Lung (tissue), 12 donors: ENCODE results near the gene PPP2R5C. TPM values are rescaled to one million over a fixed set of nuclear protein-coding genes. Genes with fewer than 3 reads are reported as not detected.

Experiments
- ATAC-seq: fragments of 200-7000 bp; cut with Tn5 transposase; one replicate; pipeline ENCODE4 v1.9.1; 2020; ENCODE audit warnings: moderate number of reproducible peaks; ENCODE audit not compliant: insufficient read depth, low FRiP score
- DNase-seq, 3 donors: peaks; one replicate each; pipeline ENCODE4 v3.0.0-alpha.2; 2013 to 2017
- H3K27ac ChIP-seq, 2 donors: one replicate each; pipeline ENCODE4 v1.5.1; 2013; ENCODE audit warnings: mild to moderate bottlenecking in 2 of 2, moderate library complexity in 2 of 2, control low read depth in 1 of 2, inconsistent platforms in 1 of 2, low read depth in 1 of 2, low read length in 1 of 2
- H3K27me3 ChIP-seq, 3 donors: one replicate each; pipeline ENCODE4 v1.5.1; 2013; ENCODE audit warnings: low read length in 2 of 3; ENCODE audit not compliant: control insufficient read depth in 3 of 3, insufficient read depth in 3 of 3
- H3K36me3 ChIP-seq, 4 donors: one replicate each; pipeline ENCODE4 v1.5.1; 2013; ENCODE audit warnings: low read length in 4 of 4, mild to moderate bottlenecking in 1 of 4, moderate library complexity in 1 of 4; ENCODE audit not compliant: control insufficient read depth in 4 of 4, insufficient read depth in 4 of 4
- H3K4me1 ChIP-seq, 5 donors: one replicate each; pipeline ENCODE4 v1.5.1; 2013; ENCODE audit warnings: low read length in 5 of 5, mild to moderate bottlenecking in 2 of 5, moderate library complexity in 1 of 5; ENCODE audit not compliant: control insufficient read depth in 5 of 5, insufficient read depth in 5 of 5
- H3K4me3 ChIP-seq: one replicate; pipeline ENCODE4 v1.5.1; 2013; ENCODE audit warnings: mild to moderate bottlenecking, control low read depth, moderate library complexity
- H3K9ac ChIP-seq, 2 donors: one replicate each; pipeline ENCODE4 v1.5.1; 2013; ENCODE audit warnings: low read length in 2 of 2, control low read depth in 1 of 2; ENCODE audit not compliant: insufficient read depth in 1 of 2
- H3K9me3 ChIP-seq, 4 donors: one replicate each; pipeline ENCODE4 v1.5.1; 2013; ENCODE audit warnings: low read length in 3 of 4, mild to moderate bottlenecking in 1 of 4, moderate library complexity in 1 of 4; ENCODE audit not compliant: control insufficient read depth in 4 of 4, insufficient read depth in 3 of 4
- CTCF ChIP-seq: IDR thresholded peaks from 2 replicates; pipeline ENCODE4 v1.5.1; 2012; ENCODE audit warnings: mild to moderate bottlenecking; ENCODE audit errors: control extremely low read depth, extremely low read depth
- WGBS, 2 donors: extraction: QIAGEN DNeasy Blood & Tissue Kit; methylation state at CpG; one replicate each; pipeline ENCODE4 v1.1.7; 2013; 5-methylcytosine and 5-hydroxymethylcytosine counted together
- polyA plus RNA-seq, 2 donors: library from polyadenylated mRNA; stranded (reverse); fragments of 200-250 nt; gene quantifications; one replicate each; pipeline ENCODE4 v1.2.1, GENCODE V29; 2013
- total RNA-seq, 2 donors: library from RNA; depleted of rRNA in 1 of 2; stranded (reverse); fragments of >200 nt in 1 of 2; gene quantifications; one replicate each; pipeline ENCODE4 v1.2.1, GENCODE V29; 2014 to 2021
- donor health status: control.
- donor health status: control.
- donor health status: Bipolar disorder and iron deficiency.
- donor health status: healthy.
- donor health status: DM: yes; HTN: yes; CAD: no.

Gene PPP2R5C
- total and polyA plus RNA-seq, 4 donors, result 66.6 to 180 (median 126) TPM

GRCh38 chr14:101908795-101909194 lies 147.3 kb downstream of the PPP2R5C start:
- H3K36me3 ChIP-seq, result peaks cover 22 to 50% (median 43%) of the 10 kb centered on the region in 4 donors
- WGBS, 2 donors, result 88 to 95% methylated on average over 8 of the region's 8 CpGs

GRCh38 chr14:101909371-101910096 lies 148.0 kb downstream of the PPP2R5C start:
- Histone ChIP-seq H3K27ac (no peak overlapping the region), H3K9ac (no peak overlapping the region), H3K9me3 (no peaks in the 10 kb centered on the region), H3K4me1 (no peaks in the 10 kb centered on the region), H3K36me3 (peaks cover 19 to 47% (median 45%) of the 10 kb centered on the region in 4 donors), H3K4me3 (no peak overlapping the region), H3K27me3 (no peaks in the 10 kb centered on the region)
- TF ChIP-seq CTCF, result no peak
- ATAC-seq (no peak), DNase-seq (no peak)
- 97 to 99% methylated on average over 12 of the region's 12 CpGs for WGBS, 2 donors

More at GRCh38 chr14:101908795-101909194, 147.3 kb downstream of the PPP2R5C start:
- Histone ChIP-seq H3K4me3 (no peak overlapping the region), H3K27me3 (no peaks in the 10 kb centered on the region), H3K27ac (no peak overlapping the region), H3K4me1 (no peaks in the 10 kb centered on the region), H3K9ac (no peak overlapping the region), H3K9me3 (no peaks in the 10 kb centered on the region)
- ATAC-seq (no peak), DNase-seq (no peak)
- no peak for TF ChIP-seq CTCF

GRCh38 chr14:101912841-101913240 lies 151.3 kb downstream of the PPP2R5C start:
- no peak for TF ChIP-seq CTCF
- WGBS, 2 donors, result 95% methylated on average over 13 of the region's 13 CpGs
- Histone ChIP-seq H3K9me3 (no peaks in the 10 kb centered on the region), H3K4me1 (no peaks in the 10 kb centered on the region), H3K4me3 (no peak overlapping the region), H3K36me3 (peaks cover 3 to 32% (median 30%) of the 10 kb centered on the region in 4 donors), H3K27me3 (no peaks in the 10 kb centered on the region), H3K27ac (no peak overlapping the region), H3K9ac (no peak overlapping the region)
- ATAC-seq (no peak), DNase-seq (no peak)
